Cardiac muscle cell (in vitro differentiated cells and primary cell): ENCODE data around the gene ABCC11. TPM values are rescaled to one million over a fixed set of nuclear protein-coding genes. Genes with fewer than 3 reads are reported as not detected.

Source experiments
- DNase-seq, 2 donors: peaks; one replicate each; pipeline versions ENCODE4 v3.0.0 to v3.0.0-alpha.2; 2010 to 2017; ENCODE audit warnings: low read depth in 1 of 2, low spot score in 1 of 2
- H3K27ac ChIP-seq: fragments of 200-600 bp; sonication (generic); 2 replicates; pipeline ENCODE4 v1.5.1; 2016
- H3K27me3 ChIP-seq: fragments of 200-600 bp; sonication (generic); 2 replicates; pipeline ENCODE4 v1.6.0; 2016; ENCODE audit warnings: control low read depth
- H3K36me3 ChIP-seq: fragments of 200-600 bp; sonication (generic); 2 replicates; pipeline ENCODE4 v1.5.1; 2016; ENCODE audit warnings: control low read depth
- H3K4me1 ChIP-seq: fragments of 200-600 bp; sonication (generic); 2 replicates; pipeline ENCODE4 v1.8.1; 2017; ENCODE audit warnings: low read depth, mild to moderate bottlenecking, mixed run types
- H3K4me3 ChIP-seq: fragments of 200-600 bp; sonication (generic); 2 replicates; pipeline ENCODE4 v1.5.1; 2016; ENCODE audit warnings: mild to moderate bottlenecking
- H3K9me3 ChIP-seq: fragments of 200-600 bp; sonication (generic); 2 replicates; pipeline ENCODE4 v1.5.1; 2017; ENCODE audit warnings: low read depth, mild to moderate bottlenecking, control low read depth
- polyA plus RNA-seq: library from polyadenylated mRNA; unstranded; fragments of >200 nt; fragmentation: Nextera tagmentation; extraction: Ambion mirVana; gene quantifications from 2 replicates; pipeline ENCODE4 v1.2.1, GENCODE V29; 2016
- total RNA-seq: library from RNA; depleted of rRNA; stranded (reverse); fragments of >200 nt; gene quantifications from 2 replicates; pipeline ENCODE4 v1.2.3, GENCODE V29; 2016
- TF ChIP-seq, protein P1 (sequence below): IDR thresholded peaks from 2 replicates; pipeline ENCODE4 v1.5.1; 2012; ENCODE audit warnings: low read depth, mild to moderate bottlenecking, low read length

Gene ABCC11
- total and polyA plus RNA-seq, 2 experiments from 2014 or later: 0.05 to 0.18 TPM

DNA sequence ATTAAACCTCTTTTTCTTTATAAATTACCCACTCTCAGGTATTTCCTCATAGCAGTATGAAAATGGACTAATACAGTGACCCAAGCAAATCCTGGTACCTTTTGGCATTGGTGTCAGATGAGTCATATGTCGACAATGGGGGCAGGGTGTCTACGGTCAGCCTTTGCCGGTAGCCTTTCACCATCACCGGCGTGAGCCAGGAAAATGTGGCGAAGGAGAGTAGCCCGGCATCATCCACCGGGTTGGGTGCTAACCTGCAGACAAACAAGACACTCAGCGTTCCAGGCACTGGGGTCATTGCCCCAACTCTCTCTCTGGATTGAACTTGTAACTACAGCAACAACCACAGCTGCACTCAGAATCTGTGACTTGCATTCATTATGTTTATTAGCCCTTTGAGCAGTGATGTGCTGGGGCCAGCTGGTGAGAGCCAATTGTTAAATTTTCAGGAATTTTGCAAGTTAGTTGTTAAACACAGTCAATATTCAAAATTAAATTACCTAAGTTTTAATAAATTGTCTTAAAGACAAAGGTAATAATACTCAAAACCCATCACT is 103.4 kb downstream of the ABCC11 start:
- Histone ChIP-seq H3K4me1 (no peaks in the 10 kb centered on the region), H3K27me3 (no peaks in the 10 kb centered on the region), H3K4me3 (no peak overlapping the region), H3K27ac (no peak overlapping the region), H3K9me3 (no peaks in the 10 kb centered on the region), H3K36me3 (no peaks in the 10 kb centered on the region)
- TF ChIP-seq, protein P1, sequence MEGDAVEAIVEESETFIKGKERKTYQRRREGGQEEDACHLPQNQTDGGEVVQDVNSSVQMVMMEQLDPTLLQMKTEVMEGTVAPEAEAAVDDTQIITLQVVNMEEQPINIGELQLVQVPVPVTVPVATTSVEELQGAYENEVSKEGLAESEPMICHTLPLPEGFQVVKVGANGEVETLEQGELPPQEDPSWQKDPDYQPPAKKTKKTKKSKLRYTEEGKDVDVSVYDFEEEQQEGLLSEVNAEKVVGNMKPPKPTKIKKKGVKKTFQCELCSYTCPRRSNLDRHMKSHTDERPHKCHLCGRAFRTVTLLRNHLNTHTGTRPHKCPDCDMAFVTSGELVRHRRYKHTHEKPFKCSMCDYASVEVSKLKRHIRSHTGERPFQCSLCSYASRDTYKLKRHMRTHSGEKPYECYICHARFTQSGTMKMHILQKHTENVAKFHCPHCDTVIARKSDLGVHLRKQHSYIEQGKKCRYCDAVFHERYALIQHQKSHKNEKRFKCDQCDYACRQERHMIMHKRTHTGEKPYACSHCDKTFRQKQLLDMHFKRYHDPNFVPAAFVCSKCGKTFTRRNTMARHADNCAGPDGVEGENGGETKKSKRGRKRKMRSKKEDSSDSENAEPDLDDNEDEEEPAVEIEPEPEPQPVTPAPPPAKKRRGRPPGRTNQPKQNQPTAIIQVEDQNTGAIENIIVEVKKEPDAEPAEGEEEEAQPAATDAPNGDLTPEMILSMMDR: no peak
- DNase-seq: no peak

DNA sequence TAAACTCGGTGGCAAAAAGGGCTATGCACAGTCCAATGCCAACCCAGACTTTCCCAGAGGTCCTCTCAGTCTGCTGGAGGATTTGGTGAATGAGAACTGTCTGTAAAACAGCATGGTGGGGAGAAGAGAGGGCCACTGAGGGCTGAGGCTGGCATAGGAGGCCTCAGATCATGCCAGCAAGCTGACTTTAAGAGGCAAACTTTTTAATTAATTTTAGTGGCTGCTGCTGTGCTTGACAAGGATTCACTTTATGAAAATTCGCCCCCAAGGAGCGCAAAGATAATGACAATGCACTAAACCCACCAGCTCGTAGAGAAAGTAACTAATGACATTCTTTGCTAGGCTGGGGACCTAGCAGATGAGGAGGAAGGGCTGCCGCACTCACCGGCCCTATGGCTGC is 106.5 kb downstream of the ABCC11 start:
- no peak for DNase-seq
- H3K27me3 ChIP-seq: no peaks in the 10 kb centered on the region
- no peak overlapping the region for H3K4me3 ChIP-seq
- no peak overlapping the region for H3K27ac ChIP-seq
- no peaks in the 10 kb centered on the region for H3K9me3 ChIP-seq
- no peaks in the 10 kb centered on the region for H3K36me3 ChIP-seq
- TF ChIP-seq, protein P1: no peak
- H3K4me1 ChIP-seq: peaks cover 5% of the 10 kb centered on the region

DNA sequence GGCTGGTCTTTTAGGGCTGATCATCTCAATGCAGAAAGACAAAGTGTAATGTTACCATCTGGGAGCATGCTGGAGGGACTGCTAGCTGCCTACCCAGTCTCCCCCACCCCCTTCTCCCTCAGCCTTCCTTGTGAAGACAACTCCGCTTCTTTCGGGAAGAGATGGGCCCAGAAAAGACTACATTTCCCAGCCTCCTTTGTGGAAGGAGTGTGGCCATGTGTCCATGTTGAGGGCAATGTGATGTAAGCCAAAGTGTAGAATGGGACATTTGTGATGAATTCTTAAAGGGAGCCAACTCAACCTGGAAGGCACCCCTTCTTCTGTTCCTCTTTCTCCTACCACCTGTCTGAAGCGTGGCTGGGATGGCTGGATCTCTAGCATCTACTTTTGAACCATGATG is 107.8 kb downstream of the ABCC11 start:
- H3K4me1 ChIP-seq: peaks cover 5% of the 10 kb centered on the region
- H3K27me3 ChIP-seq: no peaks in the 10 kb centered on the region
- H3K36me3 ChIP-seq: no peaks in the 10 kb centered on the region
- no peak overlapping the region for H3K27ac ChIP-seq
- DNase-seq: no peak
- H3K4me3 ChIP-seq: no peak overlapping the region
- TF ChIP-seq, protein P1: no peak
- H3K9me3 ChIP-seq: no peaks in the 10 kb centered on the region

GRCh38 chr16:48138543-48138942 is 108.8 kb downstream of the ABCC11 start:
- TF ChIP-seq, protein P1: no peak
- no peaks in the 10 kb centered on the region for H3K36me3 ChIP-seq
- no peaks in the 10 kb centered on the region for H3K27me3 ChIP-seq
- DNase-seq: no peak
- no peaks in the 10 kb centered on the region for H3K9me3 ChIP-seq
- no peak overlapping the region for H3K27ac ChIP-seq
- H3K4me1 ChIP-seq: peaks cover 5% of the 10 kb centered on the region
- no peak overlapping the region for H3K4me3 ChIP-seq

- Histone ChIP-seq H3K9me3 (no peaks in the 10 kb centered on the region), H3K4me3 (no peak overlapping the region), H3K27ac (no peak overlapping the region), H3K36me3 (no peaks in the 10 kb centered on the region), H3K27me3 (no peaks in the 10 kb centered on the region), H3K4me1 (peaks cover 5% of the 10 kb centered on the region)
- TF ChIP-seq, protein P1: no peak
- DNase-seq: no peak
Observed at GRCh38 chr16:48137822-48138221, 109.5 kb downstream of the ABCC11 start.
